ENCODE data around the gene BABAM1. TPM values are rescaled to one million over a fixed set of nuclear protein-coding genes. Genes with fewer than 3 reads are reported as not detected.
"Not testable (repeated sequence)": the region's sequence is repeated elsewhere in the genome, so short reads cannot be mapped to it uniquely, and the experiment has no call there.

BABAM1 gene
- total RNA-seq, 2 experiments from 2014 or later: 107 to 112 TPM

GRCh38 chr19:17281391-17282304, 14.4 kb downstream of the BABAM1 start, which contains the start of gene ANKLE1:
Gene ANKLE1, plus strand, starts transcription at chr19:17281901. Its CDS starts 20 bp downstream, at chr19:17281921.
- peak within 1 kb of the TSS; percentile 75 for H3K27ac Mint-ChIP-seq
- H3K9me3 Mint-ChIP-seq: no peaks in the 10 kb centered on the region
- H3K4me1 Mint-ChIP-seq: peaks cover 8% of the 10 kb centered on the region
- peak within 1 kb of the TSS; percentile 85 for H3K4me3 Mint-ChIP-seq
- peak; percentile 73 for DNase-seq
- peaks cover 2% of the 10 kb centered on the region for H3K27me3 Mint-ChIP-seq
- H3K36me3 Mint-ChIP-seq: peaks cover 34% of the 10 kb centered on the region

- no peaks in the 10 kb centered on the region for H3K9me3 Mint-ChIP-seq
- H3K4me3 Mint-ChIP-seq: peak overlapping the region; percentile 85
- peak; percentile 85 for DNase-seq
- H3K36me3 Mint-ChIP-seq: peaks cover 31% of the 10 kb centered on the region
- H3K27ac Mint-ChIP-seq: peak overlapping the region; percentile 75
- peaks cover 2% of the 10 kb centered on the region for H3K27me3 Mint-ChIP-seq
- peaks cover 8% of the 10 kb centered on the region for H3K4me1 Mint-ChIP-seq
Observed at GRCh38 chr19:17282488-17283125, 15.4 kb downstream of the BABAM1 start.

GRCh38 chr19:17283504-17283996, 16.3 kb downstream of the BABAM1 start:
- no peak overlapping the region for H3K27ac Mint-ChIP-seq
- peaks cover 2% of the 10 kb centered on the region for H3K27me3 Mint-ChIP-seq
- no peak for DNase-seq
- H3K4me1 Mint-ChIP-seq: peaks cover 8% of the 10 kb centered on the region
- peak overlapping the region; percentile 49 for H3K4me3 Mint-ChIP-seq
- H3K36me3 Mint-ChIP-seq: peaks cover 30% of the 10 kb centered on the region
- H3K9me3 Mint-ChIP-seq: no peaks in the 10 kb centered on the region

GRCh38 chr19:17285415-17286135, 18.3 kb downstream of the BABAM1 start:
- Mint-ChIP-seq H3K36me3 (peaks cover 30% of the 10 kb centered on the region), H3K27me3 (peaks cover 2% of the 10 kb centered on the region), H3K4me3 (no peak overlapping the region), H3K27ac (no peak overlapping the region), H3K4me1 (peaks cover 8% of the 10 kb centered on the region), H3K9me3 (no peaks in the 10 kb centered on the region)
- DNase-seq: no peak

GRCh38 chr19:17286263-17286662, 19.0 kb downstream of the BABAM1 start:
- Mint-ChIP-seq H3K27me3 (peaks cover 2% of the 10 kb centered on the region), H3K4me3 (no peak overlapping the region), H3K4me1 (peaks cover 6% of the 10 kb centered on the region), H3K9me3 (no peaks in the 10 kb centered on the region), H3K36me3 (peaks cover 30% of the 10 kb centered on the region), H3K27ac (no peak overlapping the region)
- no peak for DNase-seq

- no peak for DNase-seq
- peaks cover 4% of the 10 kb centered on the region for H3K4me1 Mint-ChIP-seq
- peaks cover 2% of the 10 kb centered on the region for H3K27me3 Mint-ChIP-seq
- no peak overlapping the region for H3K27ac Mint-ChIP-seq
- H3K36me3 Mint-ChIP-seq: peaks cover 30% of the 10 kb centered on the region
- H3K9me3 Mint-ChIP-seq: no peaks in the 10 kb centered on the region
- no peak overlapping the region for H3K4me3 Mint-ChIP-seq
Observed at GRCh38 chr19:17286752-17287151, 19.5 kb downstream of the BABAM1 start.

GRCh38 chr19:17289489-17289888, 22.2 kb downstream of the BABAM1 start:
- Mint-ChIP-seq H3K27ac (no peak overlapping the region), H3K4me1 (peaks cover 5% of the 10 kb centered on the region)

GRCh38 chr19:17292301-17293074, 25.2 kb downstream of the BABAM1 start:
- Mint-ChIP-seq H3K36me3 (peaks cover 6% of the 10 kb centered on the region), H3K4me1 (peaks cover 11% of the 10 kb centered on the region), H3K4me3 (peak overlapping the region; percentile 88), H3K9me3 (no peaks in the 10 kb centered on the region), H3K27me3 (no peaks in the 10 kb centered on the region), H3K27ac (peak overlapping the region; percentile 84)
- peak; percentile 89 for DNase-seq

More at GRCh38 chr19:17289489-17289888, 22.2 kb downstream of the BABAM1 start:
- Mint-ChIP-seq H3K4me3 (no peak overlapping the region), H3K27me3 (no peaks in the 10 kb centered on the region), H3K9me3 (no peaks in the 10 kb centered on the region), H3K36me3 (peaks cover 16% of the 10 kb centered on the region)
- DNase-seq: peak; percentile 67

- H3K4me1 Mint-ChIP-seq: peaks cover 11% of the 10 kb centered on the region
Observed at GRCh38 chr19:17293605-17294004, 26.4 kb downstream of the BABAM1 start.

GRCh38 chr19:17294051-17294891, 27.0 kb downstream of the BABAM1 start:
- DNase-seq: peak; percentile 66
- peaks cover 11% of the 10 kb centered on the region for H3K4me1 Mint-ChIP-seq
- no peaks in the 10 kb centered on the region for H3K9me3 Mint-ChIP-seq
- no peaks in the 10 kb centered on the region for H3K27me3 Mint-ChIP-seq
- H3K27ac Mint-ChIP-seq: no peak overlapping the region
- peaks cover 6% of the 10 kb centered on the region for H3K36me3 Mint-ChIP-seq
- H3K4me3 Mint-ChIP-seq: no peak overlapping the region

More at GRCh38 chr19:17293605-17294004, 26.4 kb downstream of the BABAM1 start:
- H3K36me3 Mint-ChIP-seq: peaks cover 6% of the 10 kb centered on the region
- no peak overlapping the region for H3K4me3 Mint-ChIP-seq
- no peaks in the 10 kb centered on the region for H3K27me3 Mint-ChIP-seq
- DNase-seq: no peak
- no peak overlapping the region for H3K27ac Mint-ChIP-seq
- H3K9me3 Mint-ChIP-seq: no peaks in the 10 kb centered on the region

- H3K4me3 Mint-ChIP-seq, H3K9me3 Mint-ChIP-seq, DNase-seq, H3K27ac Mint-ChIP-seq, H3K27me3 Mint-ChIP-seq, H3K36me3 Mint-ChIP-seq: not testable (repeated sequence)
- H3K4me1 Mint-ChIP-seq: peaks cover 11% of the 10 kb centered on the region
Observed at GRCh38 chr19:17295551-17295950, 28.3 kb downstream of the BABAM1 start.

GRCh38 chr19:17296273-17296672, 29.0 kb downstream of the BABAM1 start:
- no peak overlapping the region for H3K4me3 Mint-ChIP-seq
- H3K27me3 Mint-ChIP-seq: no peaks in the 10 kb centered on the region
- peak overlapping the region; percentile 20 for H3K27ac Mint-ChIP-seq
- H3K4me1 Mint-ChIP-seq: peaks cover 11% of the 10 kb centered on the region
- peaks cover 6% of the 10 kb centered on the region for H3K36me3 Mint-ChIP-seq
- DNase-seq: no peak
- H3K9me3 Mint-ChIP-seq: no peaks in the 10 kb centered on the region

- Mint-ChIP-seq H3K4me3 (no peak overlapping the region), H3K4me1 (peaks cover 9% of the 10 kb centered on the region), H3K27ac (no peak overlapping the region), H3K27me3 (no peaks in the 10 kb centered on the region), H3K9me3 (no peaks in the 10 kb centered on the region), H3K36me3 (peaks cover 6% of the 10 kb centered on the region)
- no peak for DNase-seq
Observed at GRCh38 chr19:17296976-17297375, 29.7 kb downstream of the BABAM1 start.
